SU-DHL-6 (cell line): ENCODE results near the gene VWF.

Experiments
- H2AFZ ChIP-seq: fragments of 200-600 bp; sonication (generic); 2 replicates; pipeline ENCODE4 v1.6.1; 2014; ENCODE audit warnings: low read depth, mild to moderate bottlenecking, moderate library complexity, mixed read lengths, antibody characterized with exemption, low read length; ENCODE audit not compliant: severe bottlenecking
- H3F3A ChIP-seq: fragments of 200-600 bp; shearing (Covaris generic); 2 replicates; pipeline ENCODE4 v1.6.0; 2016; ENCODE audit warnings: antibody characterized with exemption, mild to moderate bottlenecking; ENCODE audit not compliant: insufficient read depth
- H3K27ac ChIP-seq: fragments of 200-600 bp; sonication (generic); 2 replicates; pipeline ENCODE4 v1.5.1; 2016; ENCODE audit warnings: low read depth, mild to moderate bottlenecking, low read length, moderate library complexity, mixed read lengths
- H3K27me3 ChIP-seq: fragments of 200-600 bp; sonication (generic), shearing (Covaris generic); 2 replicates; pipeline ENCODE4 v1.6.0; 2014; ENCODE audit warnings: mild to moderate bottlenecking, low read length
- H3K36me3 ChIP-seq: fragments of 200-600 bp; sonication (generic); 2 replicates; pipeline ENCODE4 v1.6.1; 2014; ENCODE audit warnings: mild to moderate bottlenecking, low read length, mixed read lengths
- H3K4me2 ChIP-seq: fragments of 300-600, 200-600 bp; shearing (Covaris generic), sonication (generic); 2 replicates; pipeline ENCODE4 v1.6.0; 2014; ENCODE audit warnings: low read length, low read depth, mild to moderate bottlenecking; ENCODE audit not compliant: poor library complexity, severe bottlenecking
- H3K4me3 ChIP-seq: fragments of 200-600 bp; sonication (generic); 2 replicates; pipeline ENCODE4 v1.5.1; 2014; ENCODE audit warnings: antibody characterized with exemption, low read length, mild to moderate bottlenecking, mixed read lengths; ENCODE audit not compliant: insufficient read depth, poor library complexity, severe bottlenecking
- H3K79me2 ChIP-seq: fragments of 200-600 bp; sonication (generic); 2 replicates; pipeline ENCODE4 v1.6.1; 2014; ENCODE audit warnings: mild to moderate bottlenecking, low read length, moderate library complexity; ENCODE audit not compliant: insufficient read depth
- H3K9ac ChIP-seq: fragments of 200-600 bp; sonication (generic); 2 replicates; pipeline ENCODE4 v1.7.0; 2014; ENCODE audit warnings: mild to moderate bottlenecking, low read length
- H3K9me2 ChIP-seq: fragments of 200-600 bp; sonication (generic); replicated peaks from 2 replicates; pipeline ENCODE4 v1.6.1; 2014; ENCODE audit warnings: low read length; ENCODE audit not compliant: insufficient read depth
- H3K9me3 ChIP-seq: fragments of 200-600 bp; sonication (generic); 2 replicates; pipeline ENCODE4 v1.6.1; 2014; ENCODE audit warnings: low read length, mixed read lengths; ENCODE audit not compliant: insufficient read depth
- H4K20me1 ChIP-seq: fragments of 200-600 bp; sonication (generic); 2 replicates; pipeline ENCODE4 v1.6.1; 2014; ENCODE audit warnings: low read depth, mild to moderate bottlenecking, antibody characterized with exemption, low read length, moderate library complexity, mixed read lengths
- CTCF ChIP-seq: fragments of 200-600 bp; sonication (generic); IDR thresholded peaks from one replicate; pipeline ENCODE4 v1.5.1; 2017; ENCODE audit warnings: antibody characterized with exemption, mild to moderate bottlenecking, low read length, moderate library complexity; ENCODE audit not compliant: insufficient read depth, poor library complexity, severe bottlenecking
- EZH2phosphoT487 ChIP-seq: fragments of 200-600 bp; sonication (generic), shearing (Covaris generic); conservative IDR thresholded peaks from 2 replicates; pipeline ENCODE4 v1.6.1; 2018; ENCODE audit warnings: mild to moderate bottlenecking, antibody characterized with exemption, low read length, moderate library complexity, mixed read lengths

The VWF gene

GRCh38 chr12:6044082-6044481 lies 80.4 kb downstream of the VWF start:
- Histone ChIP-seq H3K27ac (no peak overlapping the region), H3K9ac (no peak overlapping the region), H3F3A (no peaks in the 10 kb centered on the region), H2AFZ (no peak overlapping the region), H3K79me2 (no peaks in the 10 kb centered on the region), H4K20me1 (no peaks in the 10 kb centered on the region), H3K9me2 (no peaks in the 10 kb centered on the region), H3K9me3 (no peaks in the 10 kb centered on the region), H3K4me2 (no peak overlapping the region), H3K36me3 (no peaks in the 10 kb centered on the region), H3K27me3 (no peaks in the 10 kb centered on the region), H3K4me3 (no peak overlapping the region)
- no peak for TF ChIP-seq EZH2phosphoT487
- TF ChIP-seq CTCF = no peak

GRCh38 chr12:6042446-6042845 lies 82.0 kb downstream of the VWF start:
- H3K36me3 ChIP-seq = no peaks in the 10 kb centered on the region
- no peaks in the 10 kb centered on the region for H3K9me3 ChIP-seq
- H2AFZ ChIP-seq = no peak overlapping the region
- no peak overlapping the region for H3K27ac ChIP-seq
- H3K4me3 ChIP-seq = no peak overlapping the region
- H3K4me2 ChIP-seq = no peak overlapping the region
- no peaks in the 10 kb centered on the region for H3K27me3 ChIP-seq
- H3K9ac ChIP-seq = no peak overlapping the region
- TF ChIP-seq CTCF = no peak
- no peak for TF ChIP-seq EZH2phosphoT487
- H3K79me2 ChIP-seq = no peaks in the 10 kb centered on the region
- H3K9me2 ChIP-seq = no peaks in the 10 kb centered on the region
- no peaks in the 10 kb centered on the region for H3F3A ChIP-seq
- no peaks in the 10 kb centered on the region for H4K20me1 ChIP-seq

- H3K27me3 ChIP-seq = no peaks in the 10 kb centered on the region
- no peak overlapping the region for H3K27ac ChIP-seq
- H3K9ac ChIP-seq = no peak overlapping the region
- H3K4me3 ChIP-seq = no peak overlapping the region
- H3K36me3 ChIP-seq = no peaks in the 10 kb centered on the region
- H3K79me2 ChIP-seq = no peaks in the 10 kb centered on the region
- H4K20me1 ChIP-seq = no peaks in the 10 kb centered on the region
- no peaks in the 10 kb centered on the region for H3F3A ChIP-seq
- TF ChIP-seq EZH2phosphoT487 = no peak
- no peak for TF ChIP-seq CTCF
- H3K9me3 ChIP-seq = no peaks in the 10 kb centered on the region
- H2AFZ ChIP-seq = no peak overlapping the region
- no peaks in the 10 kb centered on the region for H3K9me2 ChIP-seq
- no peak overlapping the region for H3K4me2 ChIP-seq
Measured at GRCh38 chr12:6041891-6042290, 82.6 kb downstream of the VWF start.

- no peak overlapping the region for H3K9ac ChIP-seq
- no peaks in the 10 kb centered on the region for H3K9me2 ChIP-seq
- H3K27me3 ChIP-seq = no peaks in the 10 kb centered on the region
- H3K4me3 ChIP-seq = no peak overlapping the region
- TF ChIP-seq CTCF (no peak), EZH2phosphoT487 (no peak)
- no peaks in the 10 kb centered on the region for H3K79me2 ChIP-seq
- H3F3A ChIP-seq = no peaks in the 10 kb centered on the region
- no peaks in the 10 kb centered on the region for H3K9me3 ChIP-seq
- no peak overlapping the region for H2AFZ ChIP-seq
- H4K20me1 ChIP-seq = no peaks in the 10 kb centered on the region
- no peak overlapping the region for H3K27ac ChIP-seq
- H3K36me3 ChIP-seq = no peaks in the 10 kb centered on the region
- no peak overlapping the region for H3K4me2 ChIP-seq
Measured at GRCh38 chr12:6040815-6041214, 83.7 kb downstream of the VWF start.
